Hepatocyte (in vitro differentiated cells): ENCODE results near the gene CPT1B. TPM values are rescaled to one million over a fixed set of nuclear protein-coding genes. Genes with fewer than 3 reads are reported as not detected.

ENCODE experiments used
- DNase-seq: peaks from one replicate; pipeline ENCODE4 v3.0.0-alpha.2; 2016; ENCODE audit warnings: low spot score
- H2AFZ ChIP-seq: fragments of 200-600 bp; sonication (generic); 2 replicates; pipeline ENCODE4 v1.6.0; 2016; ENCODE audit warnings: antibody characterized with exemption, mild to moderate bottlenecking
- H3K27ac ChIP-seq: fragments of 200-600 bp; sonication (generic); 2 replicates; pipeline ENCODE4 v1.5.1; 2016; ENCODE audit warnings: mild to moderate bottlenecking
- H3K27me3 ChIP-seq: fragments of 200-600 bp; sonication (generic); 2 replicates; pipeline ENCODE4 v1.6.1; 2016
- H3K36me3 ChIP-seq: fragments of 200-600 bp; sonication (generic); replicated peaks from 2 replicates; pipeline ENCODE4 v1.5.1; 2016; ENCODE audit warnings: low read depth; ENCODE audit not compliant: insufficient read depth
- H3K4me1 ChIP-seq: fragments of 200-600 bp; sonication (generic); 2 replicates; pipeline ENCODE4 v1.5.1; 2016; ENCODE audit warnings: mild to moderate bottlenecking, moderate library complexity; ENCODE audit not compliant: insufficient read depth
- H3K4me2 ChIP-seq: fragments of 200-600 bp; sonication (generic); 2 replicates; pipeline ENCODE4 v1.6.0; 2016
- H3K4me3 ChIP-seq: fragments of 200-600 bp; sonication (generic); 2 replicates; pipeline ENCODE4 v1.5.1; 2016; ENCODE audit warnings: mild to moderate bottlenecking
- H3K79me2 ChIP-seq: fragments of 200-600 bp; sonication (generic); 2 replicates; pipeline ENCODE4 v1.6.0; 2017; ENCODE audit warnings: mild to moderate bottlenecking
- H3K9me2 ChIP-seq: fragments of 200-600 bp; sonication (generic); replicated peaks from 2 replicates; pipeline ENCODE4 v1.6.0; 2017; ENCODE audit warnings: mild to moderate bottlenecking; ENCODE audit not compliant: insufficient read depth
- H3K9me3 ChIP-seq: fragments of 200-600 bp; sonication (generic); 2 replicates; pipeline ENCODE4 v1.5.1; 2016; ENCODE audit warnings: low read depth, mild to moderate bottlenecking
- H4K20me1 ChIP-seq: fragments of 200-600 bp; sonication (generic); 2 replicates; pipeline ENCODE4 v1.6.0; 2016; ENCODE audit warnings: mild to moderate bottlenecking; ENCODE audit not compliant: insufficient read depth, poor library complexity, severe bottlenecking
- EZH2 ChIP-seq: fragments of 200-600 bp; sonication (generic); IDR thresholded peaks from 2 replicates; pipeline ENCODE4 v1.6.1; 2016; ENCODE audit warnings: antibody characterized with exemption, mild to moderate bottlenecking, borderline replicate concordance
- EZH2phosphoT487 ChIP-seq: fragments of 200-600 bp; sonication (generic); IDR thresholded peaks from one replicate; pipeline ENCODE4 v1.6.1; 2018; ENCODE audit warnings: antibody characterized with exemption, mild to moderate bottlenecking, low read depth, moderate library complexity; ENCODE audit not compliant: unreplicated experiment, severe bottlenecking
- WGBS: methylation state at CpG from one replicate; pipeline ENCODE4 v1.1.6; 2016; ENCODE audit warnings: low lambda C conversion rate; ENCODE audit errors: missing lambda C conversion rate; 5-methylcytosine and 5-hydroxymethylcytosine counted together
- polyA plus RNA-seq: library from polyadenylated mRNA; unstranded; fragments of >200 nt; fragmentation: Nextera tagmentation; extraction: Ambion mirVana; gene quantifications from 2 replicates; pipeline ENCODE4 v1.2.1, GENCODE V29; 2016
- total RNA-seq: library from RNA; depleted of rRNA; stranded (reverse); fragments of >200 nt; gene quantifications from 2 replicates; pipeline ENCODE4 v1.2.3, GENCODE V29; 2014
- TF ChIP-seq, protein P1 (sequence below): fragments of 200-600 bp; sonication (generic); IDR thresholded peaks from 2 replicates; pipeline ENCODE4 v1.5.1; 2016; ENCODE audit warnings: antibody characterized with exemption, mild to moderate bottlenecking; ENCODE audit not compliant: poor library complexity

CPT1B gene
- total and polyA plus RNA-seq, 2 experiments from 2014 or later = 27.5 to 64.0 TPM

DNA sequence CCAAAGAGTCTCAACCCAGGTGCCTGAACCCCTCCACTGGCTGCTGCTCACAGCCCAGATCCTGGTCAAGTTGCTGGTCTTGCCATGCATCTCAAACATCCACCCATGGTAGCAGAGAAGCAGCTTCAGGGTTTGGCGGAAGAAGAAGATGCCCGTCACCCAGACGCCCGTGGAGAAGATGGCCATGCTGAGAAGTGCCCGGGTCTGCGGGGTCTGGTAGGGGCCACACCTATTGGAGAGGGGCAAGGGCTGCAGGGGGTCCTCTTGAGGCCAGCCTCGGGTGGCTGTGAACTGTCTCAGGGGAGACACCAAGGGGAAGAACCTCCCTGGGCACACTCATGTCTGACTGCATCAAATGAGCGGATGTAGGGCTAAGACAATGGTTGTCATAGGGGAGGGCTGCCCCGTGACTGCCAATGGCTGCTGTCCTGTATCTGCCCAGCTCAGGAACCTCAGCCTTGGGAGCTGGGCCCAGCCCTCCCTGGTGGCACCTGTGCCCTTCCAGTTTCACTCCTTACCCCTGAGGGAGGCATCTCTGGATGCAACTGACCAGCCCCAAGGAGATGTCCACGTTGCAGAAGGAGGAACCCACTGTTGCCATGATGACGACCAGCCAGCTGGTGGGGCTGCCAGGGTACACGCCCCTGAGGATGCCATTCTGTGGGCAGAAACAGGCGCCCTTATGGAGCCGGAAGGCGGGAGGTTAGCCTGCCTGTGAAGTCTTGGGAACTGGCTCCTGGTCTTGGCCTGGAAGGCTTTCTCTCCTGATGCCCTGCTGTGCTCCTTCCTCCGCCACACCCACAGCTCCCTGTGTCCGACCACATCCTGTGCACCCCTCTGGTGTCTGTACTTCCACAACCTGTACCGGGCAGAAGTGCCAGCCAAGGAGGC is 1.2 kb downstream of the CPT1B start:
- no peak overlapping the region for H3K27ac ChIP-seq
- H2AFZ ChIP-seq = no peak overlapping the region
- H3K36me3 ChIP-seq = no peaks in the 10 kb centered on the region
- peaks cover 13% of the 10 kb centered on the region for H3K79me2 ChIP-seq
- H3K9me3 ChIP-seq = no peaks in the 10 kb centered on the region
- DNase-seq = no peak
- peaks cover 3% of the 10 kb centered on the region for H4K20me1 ChIP-seq
- no peak overlapping the region for H3K4me3 ChIP-seq
- no peaks in the 10 kb centered on the region for H3K27me3 ChIP-seq
- TF ChIP-seq, protein P1, sequence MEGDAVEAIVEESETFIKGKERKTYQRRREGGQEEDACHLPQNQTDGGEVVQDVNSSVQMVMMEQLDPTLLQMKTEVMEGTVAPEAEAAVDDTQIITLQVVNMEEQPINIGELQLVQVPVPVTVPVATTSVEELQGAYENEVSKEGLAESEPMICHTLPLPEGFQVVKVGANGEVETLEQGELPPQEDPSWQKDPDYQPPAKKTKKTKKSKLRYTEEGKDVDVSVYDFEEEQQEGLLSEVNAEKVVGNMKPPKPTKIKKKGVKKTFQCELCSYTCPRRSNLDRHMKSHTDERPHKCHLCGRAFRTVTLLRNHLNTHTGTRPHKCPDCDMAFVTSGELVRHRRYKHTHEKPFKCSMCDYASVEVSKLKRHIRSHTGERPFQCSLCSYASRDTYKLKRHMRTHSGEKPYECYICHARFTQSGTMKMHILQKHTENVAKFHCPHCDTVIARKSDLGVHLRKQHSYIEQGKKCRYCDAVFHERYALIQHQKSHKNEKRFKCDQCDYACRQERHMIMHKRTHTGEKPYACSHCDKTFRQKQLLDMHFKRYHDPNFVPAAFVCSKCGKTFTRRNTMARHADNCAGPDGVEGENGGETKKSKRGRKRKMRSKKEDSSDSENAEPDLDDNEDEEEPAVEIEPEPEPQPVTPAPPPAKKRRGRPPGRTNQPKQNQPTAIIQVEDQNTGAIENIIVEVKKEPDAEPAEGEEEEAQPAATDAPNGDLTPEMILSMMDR = no peak
- TF ChIP-seq EZH2 (no peak), EZH2phosphoT487 (no peak)
- 94% methylated on average over 18 of the region's 18 CpGs for WGBS
- H3K4me1 ChIP-seq = peaks cover 7% of the 10 kb centered on the region
- no peak overlapping the region for H3K4me2 ChIP-seq
- H3K9me2 ChIP-seq = no peaks in the 10 kb centered on the region

DNA sequence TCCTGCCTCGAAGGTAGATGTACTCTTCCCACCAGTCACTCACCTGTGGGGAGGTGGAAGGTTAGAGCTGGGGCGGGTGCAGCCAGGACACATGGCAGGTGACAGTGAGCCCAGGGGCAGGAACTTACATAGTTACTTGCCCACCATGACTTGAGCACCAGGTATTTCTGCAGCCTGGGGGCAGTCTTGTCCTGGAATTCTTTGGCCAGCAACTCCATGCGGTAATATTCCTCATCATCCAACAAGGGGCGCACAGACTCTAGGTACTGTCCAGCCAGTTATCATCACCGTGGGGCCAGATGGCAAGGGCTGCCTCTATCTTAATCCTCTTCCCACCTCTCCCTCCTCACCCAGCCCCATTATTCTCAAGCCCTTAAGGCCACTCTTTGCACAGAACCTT is 2.2 kb downstream of the CPT1B start:
- no peaks in the 10 kb centered on the region for H3K4me1 ChIP-seq
- no peak overlapping the region for H3K4me2 ChIP-seq
- H3K27ac ChIP-seq = no peak overlapping the region
- H4K20me1 ChIP-seq = peaks cover 3% of the 10 kb centered on the region
- TF ChIP-seq EZH2 = no peak
- TF ChIP-seq, protein P1 = no peak
- no peaks in the 10 kb centered on the region for H3K9me2 ChIP-seq
- H3K79me2 ChIP-seq = peaks cover 3% of the 10 kb centered on the region
- no peaks in the 10 kb centered on the region for H3K27me3 ChIP-seq
- 75% methylated on average over 5 of the region's 5 CpGs for WGBS
- H2AFZ ChIP-seq = no peak overlapping the region
- H3K4me3 ChIP-seq = no peak overlapping the region
- no peaks in the 10 kb centered on the region for H3K9me3 ChIP-seq
- H3K36me3 ChIP-seq = no peaks in the 10 kb centered on the region
- DNase-seq = no peak

DNA sequence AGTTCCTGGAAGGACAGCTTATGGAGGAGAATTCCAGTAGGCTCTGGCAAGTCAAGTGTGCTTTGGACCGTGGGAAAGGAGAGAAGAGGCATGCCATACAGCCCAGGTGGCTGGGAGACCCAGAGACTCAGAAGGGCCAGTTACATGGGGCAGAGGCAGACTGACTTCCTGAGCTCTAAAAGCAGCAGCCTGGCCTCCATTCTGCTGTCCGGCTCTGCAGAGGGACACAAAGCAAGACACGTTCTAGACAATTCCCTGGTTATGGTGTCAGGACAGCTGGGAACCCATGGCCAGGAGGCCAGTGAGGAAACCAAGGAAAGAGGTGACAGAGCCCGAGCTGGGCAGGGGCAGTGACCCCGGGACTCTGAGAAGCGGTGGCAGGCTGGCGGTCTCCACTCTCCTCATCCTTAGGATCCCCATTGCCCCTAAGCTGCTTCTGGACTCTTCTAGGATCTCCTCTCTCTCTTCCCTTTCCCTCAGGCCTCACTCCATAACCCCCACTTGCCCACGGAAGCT is 2.7 kb downstream of the CPT1B start:
- H3K4me2 ChIP-seq = no peak overlapping the region
- H3K27me3 ChIP-seq = no peaks in the 10 kb centered on the region
- no peak overlapping the region for H3K4me3 ChIP-seq
- no peaks in the 10 kb centered on the region for H3K36me3 ChIP-seq
- H3K9me3 ChIP-seq = no peaks in the 10 kb centered on the region
- no peaks in the 10 kb centered on the region for H3K4me1 ChIP-seq
- no peaks in the 10 kb centered on the region for H3K79me2 ChIP-seq
- DNase-seq = no peak
- TF ChIP-seq EZH2 = no peak
- no peak for TF ChIP-seq EZH2phosphoT487
- TF ChIP-seq, protein P1 = no peak
- H4K20me1 ChIP-seq = peaks cover 3% of the 10 kb centered on the region
- no peaks in the 10 kb centered on the region for H3K9me2 ChIP-seq
- WGBS = 97% methylated on average over 8 of the region's 8 CpGs
- no peak overlapping the region for H2AFZ ChIP-seq
- no peak overlapping the region for H3K27ac ChIP-seq
